ENCODE results near the gene NR5A2. TPM values are rescaled to one million over a fixed set of nuclear protein-coding genes. Genes with fewer than 3 reads are reported as not detected.

NR5A2 gene
- total RNA-seq, 1 donor from 2014 or later = 8.3 TPM

DNA sequence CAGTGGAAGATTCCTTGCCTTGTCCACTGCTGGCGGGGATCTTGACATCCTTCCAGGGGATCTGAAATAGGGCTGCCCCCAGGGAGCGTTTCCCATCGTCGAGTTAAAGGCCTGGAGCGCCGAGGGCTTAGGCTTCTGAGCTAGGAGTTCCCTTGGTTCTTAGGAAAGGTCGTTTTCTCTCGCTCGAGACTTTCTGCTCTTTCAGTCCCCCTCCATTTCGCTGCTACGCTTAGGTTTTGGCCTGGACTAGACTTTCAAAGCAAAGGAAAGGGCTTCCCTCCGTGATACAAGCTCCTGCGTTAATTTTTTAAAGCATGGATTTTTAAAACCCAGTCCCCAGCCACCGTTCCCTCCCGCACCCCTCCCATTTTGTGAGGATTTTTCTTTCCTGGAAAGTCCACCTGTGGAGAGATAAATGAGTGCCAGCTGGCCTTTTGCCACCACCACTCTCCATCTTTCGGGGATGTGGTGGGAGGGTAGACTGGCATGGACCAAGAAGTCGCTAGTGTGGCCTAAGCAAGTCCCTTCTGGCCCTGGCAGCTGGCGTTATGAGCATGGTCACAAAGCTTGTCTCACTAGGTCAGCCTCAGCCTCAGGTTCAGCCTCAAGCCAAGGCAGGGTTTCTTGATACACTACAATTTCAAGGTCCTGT is 9.2 kb downstream of the NR5A2 start:
- no peak for DNase-seq

DNA sequence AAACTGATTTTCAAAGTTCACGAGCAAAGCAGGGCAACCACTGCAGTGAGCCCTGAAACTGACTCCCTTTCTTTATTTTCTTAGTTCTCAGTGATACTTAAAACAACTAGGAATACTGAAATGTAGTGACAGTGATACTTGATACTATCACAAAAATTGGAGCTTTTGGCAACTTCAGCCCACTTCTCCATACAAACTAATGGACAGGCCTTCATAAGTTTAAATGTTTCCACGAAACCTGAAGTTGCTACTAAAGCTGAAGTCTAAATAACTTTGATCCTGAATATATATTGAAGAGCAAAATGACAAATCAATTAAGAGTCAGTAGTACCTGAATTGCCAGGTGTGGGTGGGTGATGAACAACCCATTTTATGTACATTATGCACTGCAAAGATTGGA is 10.0 kb downstream of the NR5A2 start:
- DNase-seq = no peak

DNA sequence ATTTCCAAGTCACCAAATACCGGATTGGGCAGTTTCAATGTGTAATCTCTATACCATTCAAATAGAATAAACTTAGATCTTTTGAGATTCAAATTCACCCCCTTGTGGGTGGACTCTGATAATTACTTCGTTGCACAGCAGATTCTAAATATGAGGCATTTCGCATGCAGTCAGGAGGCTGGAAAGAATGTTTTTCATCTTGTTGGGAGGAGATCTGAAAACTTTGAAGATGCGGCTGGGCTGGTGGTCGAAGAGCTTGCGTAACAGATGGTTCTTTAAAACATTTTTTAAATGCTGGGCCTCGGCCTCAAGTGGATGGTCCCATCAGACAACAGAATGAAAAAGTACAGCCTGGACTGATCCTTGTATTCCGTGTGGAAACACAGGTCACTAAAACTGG is 10.4 kb downstream of the NR5A2 start:
- no peak for DNase-seq

DNA sequence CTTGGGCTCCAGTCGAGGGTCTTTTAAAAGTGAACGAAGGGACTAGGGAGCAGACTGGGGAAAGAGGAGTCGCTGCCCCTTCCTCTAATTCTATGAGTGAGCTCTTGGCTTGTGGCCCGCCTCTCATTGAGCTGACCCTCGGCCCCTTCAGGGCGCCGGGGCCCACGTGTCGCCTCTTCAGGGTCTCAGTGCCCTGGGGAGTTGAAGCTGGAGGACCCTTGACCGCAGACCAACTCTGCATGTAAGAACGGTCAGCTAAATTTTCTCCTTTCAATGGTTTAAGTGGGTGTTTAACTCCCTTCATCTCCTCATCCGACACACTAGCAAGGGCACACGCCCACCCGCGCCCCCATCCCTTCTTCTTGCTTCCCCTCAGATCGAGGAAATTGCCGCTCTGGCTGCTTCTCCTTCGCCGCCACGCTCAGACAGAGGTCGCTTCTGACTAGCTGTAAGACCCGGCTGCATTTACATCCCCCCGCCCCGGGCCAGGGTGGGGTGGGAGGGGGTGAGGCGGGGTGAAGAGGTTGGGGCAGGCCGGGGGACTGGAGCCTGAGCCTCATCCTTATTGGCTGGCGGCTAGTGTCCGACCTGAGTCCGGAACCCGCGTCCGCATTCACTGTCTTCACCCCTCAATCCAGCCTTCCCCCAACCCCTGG is 10.9 kb downstream of the NR5A2 start:
- no peak for DNase-seq

DNA sequence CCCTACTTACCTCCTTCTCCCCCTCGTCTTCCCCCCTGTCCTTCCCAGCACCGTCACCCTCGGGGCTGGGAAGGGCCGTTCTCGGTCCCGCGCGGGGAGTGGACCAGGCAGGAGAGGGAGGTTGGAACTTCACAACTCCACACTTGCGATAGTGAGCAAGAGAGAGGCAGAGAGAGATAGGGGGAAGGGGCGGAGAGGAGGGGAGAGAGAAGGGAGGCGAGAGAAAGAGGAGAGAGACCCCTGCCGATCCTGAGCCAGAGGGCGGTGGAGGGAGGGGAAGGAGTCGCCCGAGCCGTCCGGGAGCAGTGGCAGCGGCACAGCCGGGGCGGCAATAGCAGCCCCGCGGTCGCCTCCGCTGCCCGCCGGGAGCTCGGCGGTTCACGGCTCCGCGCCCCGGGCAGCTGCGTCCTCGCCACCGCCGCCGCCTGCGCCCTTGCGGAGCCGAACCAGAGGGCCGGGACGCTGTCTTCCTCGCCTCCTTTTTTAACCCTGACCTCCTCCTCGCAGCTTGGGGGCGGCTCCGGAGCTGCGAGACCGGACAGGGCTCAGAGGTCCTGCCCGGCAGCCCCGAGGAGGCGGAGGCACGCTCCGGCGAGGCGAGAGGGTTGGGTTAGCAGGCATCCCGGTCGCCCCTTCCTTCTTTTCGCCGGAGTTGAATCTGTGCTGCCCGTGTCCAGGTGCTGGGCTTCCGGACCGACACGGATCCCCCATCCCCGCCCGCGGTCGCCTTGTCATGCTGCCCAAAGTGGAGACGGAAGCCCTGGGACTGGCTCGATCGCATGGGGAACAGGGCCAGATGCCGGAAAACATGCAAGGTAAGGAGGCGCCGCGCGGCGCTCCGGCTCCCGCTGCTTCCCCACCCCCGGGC is 11.7 kb downstream of the NR5A2 start:
- no peak for DNase-seq

DNA sequence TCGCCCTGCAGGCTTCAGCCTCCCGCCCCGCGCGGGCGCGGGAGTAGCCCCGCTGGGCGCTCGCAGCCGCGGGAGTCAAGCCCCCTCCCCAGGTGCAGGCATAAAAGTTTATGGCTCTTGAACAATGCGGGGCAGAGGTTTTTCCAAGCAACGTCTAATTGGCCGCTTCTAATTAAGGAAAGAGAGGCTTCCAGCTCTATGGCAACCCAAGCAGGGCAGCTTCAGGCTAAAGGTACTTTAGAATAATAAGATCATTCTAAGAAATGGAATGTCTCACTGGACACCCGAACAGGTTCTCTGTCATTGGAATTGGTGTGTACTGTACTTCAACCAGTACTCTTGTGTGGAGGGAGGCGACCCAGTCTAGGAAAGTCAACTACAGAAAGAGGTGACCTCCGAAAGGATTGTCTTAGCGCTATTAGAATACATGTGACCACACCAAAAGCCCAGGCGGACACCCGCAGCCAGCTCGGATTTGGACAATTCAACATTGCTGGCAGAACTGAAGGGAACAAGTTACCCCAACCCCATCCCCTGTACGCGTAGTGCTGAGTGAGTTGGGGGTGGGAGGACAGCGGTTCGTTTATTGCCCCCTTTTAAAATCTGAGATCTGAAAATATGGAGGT is 12.5 kb downstream of the NR5A2 start:
- DNase-seq = no peak

DNA sequence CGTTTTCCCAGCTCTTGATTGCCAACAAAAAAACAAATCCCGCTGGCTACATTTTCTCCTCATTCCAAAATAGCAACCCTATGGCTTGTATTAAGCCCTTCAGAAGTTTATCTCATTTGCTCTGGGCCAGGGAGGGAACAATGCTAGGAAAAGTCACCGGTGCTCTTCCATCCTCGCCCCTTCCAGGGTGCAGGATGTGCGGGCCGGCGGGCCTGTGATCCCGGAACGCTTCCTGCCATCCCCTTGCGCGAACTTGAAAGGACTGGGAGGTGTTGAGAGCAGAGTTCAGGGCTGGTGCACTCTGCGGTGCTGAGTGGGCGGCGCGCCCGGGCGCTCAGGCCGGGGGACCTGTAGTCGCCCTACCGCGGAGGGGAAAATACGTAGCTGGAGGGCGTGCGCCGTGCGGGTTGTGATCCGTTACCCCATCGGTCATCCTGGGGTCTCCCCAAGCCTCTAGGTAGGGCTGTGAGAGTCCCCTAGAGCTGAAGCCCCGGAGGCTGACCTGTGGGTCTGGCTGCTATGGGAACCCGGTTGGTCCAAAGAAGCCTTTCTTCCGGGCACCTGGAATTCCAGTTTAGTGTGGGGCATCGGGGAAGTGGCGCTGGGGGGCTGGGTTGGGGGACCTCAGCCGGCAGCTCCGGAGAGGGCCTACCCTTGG is 13.1 kb downstream of the NR5A2 start:
- no peak for DNase-seq

DNA sequence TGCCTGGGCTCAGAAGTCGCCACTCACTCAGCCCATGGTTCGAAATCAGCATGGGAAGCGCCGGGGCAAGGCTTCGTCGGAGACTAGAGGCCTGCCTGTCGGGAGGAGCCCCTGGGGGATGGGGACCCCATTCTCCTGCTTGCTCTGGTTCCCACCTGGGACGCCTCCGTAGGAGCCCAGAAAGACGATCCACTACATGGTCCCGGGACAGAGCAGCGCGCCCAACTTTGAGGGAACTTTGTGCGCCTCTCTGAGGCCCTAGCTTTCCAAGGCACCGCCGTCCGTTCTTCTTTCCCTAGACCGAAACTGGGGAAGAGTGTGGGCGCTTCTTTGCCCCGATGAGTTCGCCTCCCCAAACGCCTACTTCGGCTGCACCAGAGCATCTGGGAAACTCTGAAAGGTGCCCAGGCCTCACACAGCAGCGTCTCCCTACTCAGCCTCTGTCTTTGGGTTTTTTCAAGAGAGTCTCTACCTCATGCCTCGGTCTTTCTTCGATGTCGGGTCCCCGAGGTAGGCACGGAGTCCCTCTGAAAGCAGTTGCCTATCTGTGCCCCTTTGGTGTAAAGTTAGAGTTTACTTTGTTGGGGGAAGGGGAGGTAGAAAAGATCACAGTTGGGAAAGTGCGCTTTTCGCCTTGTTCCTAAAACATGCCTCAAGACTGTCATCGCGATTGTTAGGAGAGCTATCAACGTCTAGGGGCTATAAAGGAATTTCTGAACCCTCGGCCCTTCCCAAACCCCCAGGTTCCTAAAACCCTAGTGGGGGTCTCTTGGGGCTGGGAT is 14.0 kb downstream of the NR5A2 start:
- DNase-seq = no peak

DNA sequence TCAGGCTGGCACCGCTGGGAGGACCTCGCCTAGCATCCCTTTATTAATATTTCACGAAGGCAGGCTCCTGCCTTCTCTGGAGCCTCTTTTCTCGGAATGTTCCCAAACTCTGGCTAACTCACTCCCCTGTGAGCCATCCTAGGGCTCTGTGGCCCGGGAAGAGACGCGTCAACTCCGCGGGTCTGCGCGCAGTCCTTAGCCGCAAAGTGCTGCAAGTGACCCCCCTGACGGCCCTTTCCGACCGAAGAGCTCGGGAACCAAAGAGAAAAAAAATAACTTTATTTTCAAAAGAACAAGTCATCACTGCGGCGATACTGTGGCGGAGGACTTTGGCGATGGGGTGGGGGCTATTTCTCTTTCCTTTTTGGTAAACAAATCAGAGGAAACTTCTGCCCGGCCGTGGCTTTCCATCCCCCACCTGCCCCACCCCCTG is 14.6 kb downstream of the NR5A2 start:
- DNase-seq = no peak

DNA sequence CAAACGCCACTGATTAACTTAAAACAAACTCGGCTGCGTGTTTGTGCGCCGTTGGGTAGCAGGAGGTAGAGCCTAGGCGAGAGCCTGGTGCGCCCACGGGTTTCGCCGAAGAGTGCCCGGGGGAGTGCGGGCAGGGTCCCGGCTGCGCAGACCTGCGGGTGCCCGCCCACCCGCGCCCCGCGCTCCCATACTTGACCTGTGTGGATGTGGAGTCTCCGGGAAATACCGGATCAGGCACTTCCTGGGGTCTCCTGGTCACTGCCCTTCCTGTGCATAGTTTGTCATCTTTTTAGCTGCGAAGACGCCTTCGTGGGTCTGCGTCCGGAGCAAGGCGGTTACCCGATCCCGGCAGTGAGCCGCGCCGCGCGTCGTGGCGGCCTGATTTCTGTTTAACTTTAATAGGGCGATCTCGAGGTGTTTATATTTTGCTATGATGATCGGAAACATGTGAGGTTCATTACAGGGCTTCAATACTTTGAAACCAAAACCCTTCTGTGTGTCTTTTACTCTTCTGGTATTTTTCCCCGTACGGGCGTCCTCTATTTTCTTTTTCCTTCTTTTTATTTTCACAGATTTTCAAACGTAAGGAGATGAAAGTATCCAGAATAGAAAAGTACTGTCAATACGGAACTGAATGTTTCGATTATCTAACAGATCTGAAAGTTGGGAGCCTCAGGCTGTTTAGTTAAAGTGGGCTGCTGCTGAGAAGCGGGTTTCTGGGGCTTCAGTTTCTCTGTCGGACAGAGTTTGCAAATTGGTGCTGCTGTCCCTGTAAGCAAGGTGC is 15.2 kb downstream of the NR5A2 start:
- DNase-seq = no peak

DNA sequence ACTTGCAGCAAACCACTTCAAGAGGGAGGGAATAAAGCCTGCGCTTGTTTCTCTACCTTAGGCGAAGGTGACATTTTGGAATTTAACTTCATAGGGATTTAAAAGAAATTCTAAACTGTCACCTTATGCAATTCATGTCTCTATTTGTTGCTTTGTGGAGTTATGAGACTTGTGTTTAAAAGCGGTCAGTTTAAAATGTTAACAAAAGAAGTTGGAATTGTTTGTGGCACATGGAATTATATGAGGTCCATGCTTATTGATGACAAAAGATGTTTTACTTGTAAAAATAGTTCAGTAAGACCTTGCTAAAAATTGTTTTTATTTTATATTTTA is 15.8 kb downstream of the NR5A2 start:
- DNase-seq = no peak

DNA sequence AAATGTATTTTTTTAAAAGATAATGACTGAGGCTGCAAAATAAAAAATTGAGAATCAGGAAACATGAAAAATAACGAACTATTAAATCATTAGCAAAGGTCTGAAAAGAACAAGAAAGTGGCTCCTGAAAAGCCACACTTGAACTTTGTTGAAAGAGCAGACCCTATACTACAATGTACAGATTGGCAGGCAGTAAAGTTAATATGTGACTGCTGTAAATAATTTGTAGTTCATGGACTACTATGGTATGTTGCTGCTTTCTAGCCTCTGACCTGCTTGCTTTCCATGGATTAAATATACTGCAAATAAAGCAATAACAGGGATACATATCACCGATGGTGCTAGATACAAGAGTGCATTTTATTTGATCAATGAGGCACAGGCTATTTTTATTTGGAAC is 18.6 kb downstream of the NR5A2 start:
- no peak for DNase-seq

DNA sequence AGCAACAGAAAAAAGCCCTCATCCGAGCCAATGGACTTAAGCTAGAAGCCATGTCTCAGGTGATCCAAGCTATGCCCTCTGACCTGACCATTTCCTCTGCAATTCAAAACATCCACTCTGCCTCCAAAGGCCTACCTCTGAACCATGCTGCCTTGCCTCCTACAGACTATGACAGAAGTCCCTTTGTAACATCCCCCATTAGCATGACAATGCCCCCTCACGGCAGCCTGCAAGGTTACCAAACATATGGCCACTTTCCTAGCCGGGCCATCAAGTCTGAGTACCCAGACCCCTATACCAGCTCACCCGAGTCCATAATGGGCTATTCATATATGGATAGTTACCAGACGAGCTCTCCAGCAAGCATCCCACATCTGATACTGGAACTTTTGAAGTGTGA is 20.7 kb downstream of the NR5A2 start:
- no peak for DNase-seq

DNA sequence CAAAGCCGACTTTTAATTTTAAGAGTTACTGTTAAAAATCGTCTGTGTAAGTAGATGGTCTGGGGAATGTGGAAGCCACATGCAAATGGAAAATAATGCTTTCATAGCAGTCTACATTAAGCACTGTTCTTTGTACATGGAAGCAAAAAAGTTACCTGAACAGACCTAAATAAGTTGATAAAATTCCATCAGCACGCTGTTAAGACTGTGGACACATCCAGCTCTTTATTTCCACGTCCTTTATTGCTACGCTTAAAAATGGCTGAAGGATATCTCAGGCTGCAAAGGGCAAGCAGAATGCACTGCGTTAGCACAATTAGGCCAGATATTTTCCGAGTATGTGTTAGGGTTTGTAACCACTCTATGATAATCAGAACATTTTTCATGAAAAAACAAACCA is 22.3 kb downstream of the NR5A2 start:
- DNase-seq = no peak

DNA sequence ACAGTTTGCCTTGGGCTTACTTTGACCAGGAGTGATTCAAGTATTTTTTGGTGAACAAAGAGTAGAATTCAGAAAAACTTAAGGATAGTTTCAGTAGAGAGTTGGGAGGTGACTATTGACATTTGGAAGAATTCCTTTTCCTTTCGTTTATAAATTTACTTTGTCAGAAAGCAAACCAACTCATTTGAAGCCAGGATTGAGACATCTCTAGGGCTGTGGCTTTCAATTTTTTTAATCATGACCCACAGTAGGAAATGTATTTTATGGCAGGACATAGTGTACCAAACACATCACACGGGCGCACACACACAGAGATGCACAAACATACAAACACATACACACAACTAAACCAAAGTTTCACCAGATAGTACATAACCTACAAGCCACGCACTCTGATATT is 24.1 kb downstream of the NR5A2 start:
- DNase-seq = no peak

DNA sequence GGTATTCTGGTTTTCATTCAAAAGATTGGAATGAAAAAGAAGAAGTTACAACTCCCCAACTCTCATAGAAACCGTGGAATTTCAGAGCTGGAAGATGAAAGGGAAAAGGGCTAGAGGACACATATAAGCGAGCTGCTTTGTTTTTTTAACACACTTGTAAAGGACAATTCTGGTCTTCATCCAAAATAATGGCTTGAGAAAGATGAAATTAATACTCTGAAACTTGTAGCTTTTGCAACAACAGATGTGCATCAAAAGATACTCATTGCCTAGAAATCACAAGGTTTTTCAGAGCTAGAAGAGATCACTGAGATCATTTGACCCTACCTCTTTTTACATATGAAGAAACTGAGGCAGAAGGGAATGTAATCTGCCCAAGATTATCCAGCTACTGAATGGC is 25.6 kb downstream of the NR5A2 start:
- DNase-seq = no peak

DNA sequence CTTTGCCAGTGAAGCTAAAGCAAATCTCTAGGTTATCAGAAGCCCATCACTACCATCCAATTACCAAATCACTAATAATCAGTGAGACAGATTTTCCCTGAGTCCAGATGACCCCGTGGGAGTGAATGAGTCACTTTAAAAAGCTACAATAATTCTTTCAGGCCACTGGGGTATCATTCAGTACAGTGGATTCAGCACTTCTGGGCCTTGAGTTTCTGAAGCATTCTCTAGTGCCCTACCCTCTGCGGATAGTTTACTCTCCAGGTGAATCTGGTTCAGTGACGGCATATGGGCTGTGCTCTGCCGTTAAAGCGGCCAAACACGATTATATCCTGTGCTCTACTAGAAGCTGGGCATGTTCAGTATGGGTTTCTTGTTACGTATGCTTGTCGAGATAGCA is 26.1 kb downstream of the NR5A2 start:
- no peak for DNase-seq

DNA sequence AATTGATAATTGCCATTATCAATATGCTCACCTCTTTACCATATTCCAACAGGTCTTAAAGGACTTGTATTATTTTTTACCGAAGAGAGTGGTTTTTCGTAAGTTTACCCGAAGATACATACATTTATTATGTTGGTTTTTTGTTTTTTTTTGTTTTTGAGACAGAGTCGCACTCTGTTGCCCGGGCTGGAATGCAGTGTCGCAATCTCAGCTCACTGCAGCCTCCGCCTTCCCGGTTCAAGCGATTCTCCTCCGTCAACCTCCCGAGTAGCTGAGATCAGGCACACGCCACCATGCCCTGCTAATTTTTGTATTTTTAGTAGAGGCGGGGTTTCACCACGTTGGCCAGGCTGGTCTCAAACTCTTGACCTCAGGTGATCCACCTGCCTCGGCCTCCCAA is 30.8 kb downstream of the NR5A2 start:
- no peak for DNase-seq

DNA sequence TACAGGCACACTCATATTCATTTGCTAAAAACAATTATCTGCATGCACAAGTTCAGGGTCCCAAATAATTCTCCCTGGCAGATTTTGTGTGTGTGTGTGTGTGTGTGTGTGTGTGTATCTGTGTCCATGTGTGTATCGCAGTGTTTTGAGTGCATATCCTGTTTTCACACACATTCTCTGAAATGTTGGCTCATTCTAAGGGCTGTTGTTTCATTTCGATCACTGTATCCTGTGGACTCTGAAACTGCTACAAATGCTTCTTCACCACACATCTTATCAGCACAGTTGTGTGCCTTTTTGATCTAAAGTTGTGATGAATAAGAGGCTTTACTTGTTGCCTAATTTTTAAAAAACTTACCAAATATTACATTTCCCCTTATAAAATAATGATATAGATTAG is 34.6 kb downstream of the NR5A2 start:
- DNase-seq = no peak

DNA sequence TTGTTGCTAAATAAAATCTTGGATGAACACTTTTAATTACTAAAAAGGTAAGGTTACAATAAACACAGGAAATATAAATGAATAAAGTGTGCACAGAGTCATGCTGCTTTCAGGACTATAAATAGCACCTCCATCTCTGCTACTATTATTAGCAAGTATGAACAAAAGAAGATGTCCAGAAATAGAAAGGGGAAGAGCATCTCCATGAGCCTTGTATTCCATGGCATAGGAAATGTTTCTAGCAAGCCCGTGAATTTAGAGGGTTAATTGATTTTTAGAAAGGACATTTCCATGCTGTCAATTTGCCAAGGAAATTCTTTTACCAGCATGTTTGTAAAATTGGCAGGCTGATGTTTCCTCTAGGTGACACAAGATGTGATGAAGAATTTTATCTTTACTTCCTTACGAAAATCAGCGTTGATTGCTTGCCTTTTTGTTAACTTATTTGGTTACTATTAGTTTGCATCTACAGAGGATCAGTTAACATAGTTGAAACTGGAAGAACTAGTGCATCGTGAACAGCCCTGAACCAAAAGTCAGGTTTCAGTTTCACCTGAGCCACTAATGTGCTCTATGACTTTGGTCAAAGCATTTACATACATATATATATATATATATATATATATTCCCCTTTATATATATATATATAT is 45.3 kb downstream of the NR5A2 start:
- no peak for DNase-seq

DNA sequence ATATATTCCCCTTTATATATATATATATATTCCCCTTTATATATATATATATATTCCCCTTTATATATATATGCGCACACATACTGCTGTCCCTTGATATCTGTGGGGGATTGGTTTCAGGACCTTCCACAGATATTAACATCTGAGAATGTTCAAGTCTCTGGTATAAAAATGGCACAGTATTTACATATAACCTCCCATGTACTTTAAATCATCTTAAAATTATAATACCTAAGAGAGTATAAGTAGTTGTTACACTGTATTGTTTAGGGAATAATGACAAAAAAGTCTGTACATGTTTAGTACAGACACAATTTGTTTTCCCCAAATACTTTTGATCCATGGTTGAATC is 45.8 kb downstream of the NR5A2 start:
- DNase-seq = no peak

All from tongue (tissue), 2 donors.